Omental fat pad (tissue), 4 donors: ENCODE measurements around the gene MAML3. TPM values are rescaled to one million over a fixed set of nuclear protein-coding genes. Genes with fewer than 3 reads are reported as not detected.

ENCODE experiments used
- ATAC-seq: fragments of 150-250 bp; one replicate; pipeline ENCODE4 v1.9.1; 2016; ENCODE audit warnings: mild to moderate bottlenecking, moderate library complexity; ENCODE audit not compliant: low FRiP score
- DNase-seq: peaks from one replicate; pipeline ENCODE4 v3.0.0-alpha.2; 2019; ENCODE audit warnings: low spot score
- total RNA-seq, 4 donors: library from RNA; depleted of rRNA; stranded (reverse); fragments of >200 nt; gene quantifications; one replicate each; pipeline ENCODE4 v1.1.0, GENCODE V29; 2016
- TF ChIP-seq, protein P1 (sequence below), 3 donors: fragments of 450-650 bp; IDR thresholded peaks; one replicate each; pipeline ENCODE4 v1.5.1; 2016 to 2017; ENCODE audit warnings: antibody characterized with exemption in 3 of 3, mild to moderate bottlenecking in 3 of 3, moderate library complexity in 2 of 3

Gene MAML3
- total RNA-seq, 4 donors from 2014 or later: 4.8 to 12.8 (median 11.7) TPM

DNA sequence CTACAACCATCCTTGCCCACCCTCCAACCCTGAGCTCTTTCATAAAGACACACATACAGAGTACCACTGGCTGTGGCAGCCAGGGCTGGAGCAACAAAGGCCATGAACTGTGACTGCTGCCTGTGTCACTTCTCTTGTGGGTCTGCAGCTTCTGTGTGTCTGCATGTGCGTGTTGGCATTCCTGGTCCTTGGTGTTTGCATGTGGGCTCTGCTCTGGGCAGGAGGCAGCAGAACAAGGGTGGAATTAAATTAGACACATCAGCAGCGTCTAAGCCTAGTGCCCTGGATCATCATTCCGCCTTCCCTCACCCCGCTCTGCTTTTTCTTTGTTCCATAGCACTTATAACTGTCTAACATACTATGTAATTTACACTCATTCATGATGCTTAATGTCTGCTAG lies 330.6 kb downstream of the MAML3 start:
- ATAC-seq: no peak
- DNase-seq: no peak
- TF ChIP-seq, protein P1, sequence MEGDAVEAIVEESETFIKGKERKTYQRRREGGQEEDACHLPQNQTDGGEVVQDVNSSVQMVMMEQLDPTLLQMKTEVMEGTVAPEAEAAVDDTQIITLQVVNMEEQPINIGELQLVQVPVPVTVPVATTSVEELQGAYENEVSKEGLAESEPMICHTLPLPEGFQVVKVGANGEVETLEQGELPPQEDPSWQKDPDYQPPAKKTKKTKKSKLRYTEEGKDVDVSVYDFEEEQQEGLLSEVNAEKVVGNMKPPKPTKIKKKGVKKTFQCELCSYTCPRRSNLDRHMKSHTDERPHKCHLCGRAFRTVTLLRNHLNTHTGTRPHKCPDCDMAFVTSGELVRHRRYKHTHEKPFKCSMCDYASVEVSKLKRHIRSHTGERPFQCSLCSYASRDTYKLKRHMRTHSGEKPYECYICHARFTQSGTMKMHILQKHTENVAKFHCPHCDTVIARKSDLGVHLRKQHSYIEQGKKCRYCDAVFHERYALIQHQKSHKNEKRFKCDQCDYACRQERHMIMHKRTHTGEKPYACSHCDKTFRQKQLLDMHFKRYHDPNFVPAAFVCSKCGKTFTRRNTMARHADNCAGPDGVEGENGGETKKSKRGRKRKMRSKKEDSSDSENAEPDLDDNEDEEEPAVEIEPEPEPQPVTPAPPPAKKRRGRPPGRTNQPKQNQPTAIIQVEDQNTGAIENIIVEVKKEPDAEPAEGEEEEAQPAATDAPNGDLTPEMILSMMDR (IDR thresholded peaks at IDR 0.05): no peak

DNA sequence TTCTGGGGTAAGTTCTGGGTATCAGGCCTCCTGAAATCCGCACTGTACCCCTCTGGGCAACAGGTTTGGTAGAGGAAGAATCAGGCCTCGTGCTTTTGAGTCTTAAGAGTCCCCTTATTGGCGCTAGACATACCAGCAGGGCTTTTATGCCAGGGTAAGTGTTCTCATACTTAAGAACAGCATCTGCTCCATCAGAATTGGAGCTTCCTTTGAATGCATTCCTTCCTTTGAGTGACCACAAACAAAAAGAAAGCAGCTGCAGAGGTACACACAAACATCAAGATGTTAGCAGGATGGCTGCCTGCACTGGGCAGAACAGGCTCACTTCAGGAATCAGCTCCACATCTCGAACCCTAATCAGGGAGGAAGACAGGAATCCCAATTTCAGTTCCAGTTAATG lies 331.6 kb downstream of the MAML3 start:
- TF ChIP-seq, protein P1 (IDR thresholded peaks at IDR 0.05): no peak
- no peak for DNase-seq
- ATAC-seq: no peak

DNA sequence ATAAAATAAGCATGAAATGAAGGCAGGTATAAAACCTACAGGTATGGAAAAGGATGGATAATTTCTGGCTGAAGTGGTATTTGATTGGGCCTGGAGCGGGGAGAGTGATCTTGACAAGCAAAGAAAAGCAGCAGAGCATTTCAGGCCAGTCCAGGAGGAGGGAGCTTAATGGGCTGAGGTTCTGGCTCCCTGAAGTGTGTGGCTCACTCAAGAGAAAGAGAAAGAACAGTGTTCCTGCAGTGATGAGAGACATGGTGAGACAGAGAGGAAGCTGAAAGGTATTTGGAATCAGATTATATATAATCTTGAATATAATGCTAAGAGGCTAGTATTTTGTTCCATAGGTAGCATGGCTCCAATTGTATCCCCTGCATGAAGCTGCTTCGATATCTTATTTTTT lies 334.9 kb downstream of the MAML3 start:
- TF ChIP-seq, protein P1 (IDR thresholded peaks at IDR 0.05): no peak
- ATAC-seq (no peak), DNase-seq (no peak)

DNA sequence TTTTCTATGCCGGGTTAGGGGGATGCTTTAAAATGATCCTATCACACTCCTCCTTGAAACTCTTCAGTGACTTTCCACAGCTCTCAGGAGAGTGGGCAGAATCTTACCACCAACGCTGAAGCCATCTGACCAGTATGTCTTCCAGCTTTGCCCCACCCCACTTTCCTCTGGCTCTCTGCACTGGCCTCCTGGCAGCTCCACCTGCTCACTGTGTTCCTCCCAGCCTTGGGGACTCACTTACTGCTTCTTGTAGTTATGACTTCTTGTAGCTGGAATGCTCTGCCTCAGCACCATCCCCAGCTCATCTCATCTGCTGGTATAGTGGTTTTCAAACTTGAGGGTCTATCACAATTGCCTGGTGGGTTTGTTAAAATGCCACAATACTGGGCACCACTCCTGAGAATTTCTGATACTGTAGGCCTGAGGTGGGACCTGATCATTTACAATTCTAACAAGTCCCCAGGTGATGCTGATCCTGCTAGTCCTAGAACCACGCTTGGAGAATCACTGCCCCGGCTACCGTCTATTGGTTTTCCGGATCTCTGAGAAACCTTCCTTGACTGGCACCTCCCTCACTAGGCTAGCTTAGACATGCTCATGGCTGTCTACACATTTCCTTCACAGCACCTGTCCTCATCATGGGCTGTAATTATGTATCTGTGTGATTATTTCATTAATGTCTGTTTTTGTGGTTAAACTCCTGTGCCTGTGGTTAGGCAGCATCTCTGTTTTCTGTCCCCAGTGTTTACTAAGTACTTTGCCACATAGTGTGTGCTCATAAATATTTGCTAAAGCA lies 336.1 kb downstream of the MAML3 start:
- ATAC-seq (no peak), DNase-seq (no peak)
- TF ChIP-seq, protein P1 (IDR thresholded peaks at IDR 0.05): no peak

DNA sequence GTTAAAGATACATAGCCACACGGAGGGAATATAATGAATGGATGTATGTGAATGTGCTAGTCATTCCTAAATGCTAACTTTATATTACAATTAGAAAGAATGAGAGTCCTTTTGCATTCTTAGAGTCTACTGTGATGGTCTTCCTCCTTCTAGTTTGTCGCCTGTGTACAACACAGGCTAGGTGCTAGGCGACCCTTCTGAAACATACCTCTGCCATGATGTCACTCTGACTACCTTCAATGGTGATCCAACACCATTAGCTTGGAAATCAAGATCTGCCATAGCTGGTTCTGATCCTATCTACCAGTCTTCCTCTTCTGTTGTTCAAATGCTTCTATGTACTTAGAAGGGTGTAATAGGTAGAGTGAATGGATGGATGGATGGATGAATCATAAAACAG lies 337.1 kb downstream of the MAML3 start:
- TF ChIP-seq, protein P1 (IDR thresholded peaks at IDR 0.05): no peak
- DNase-seq (no peak), ATAC-seq (no peak)

DNA sequence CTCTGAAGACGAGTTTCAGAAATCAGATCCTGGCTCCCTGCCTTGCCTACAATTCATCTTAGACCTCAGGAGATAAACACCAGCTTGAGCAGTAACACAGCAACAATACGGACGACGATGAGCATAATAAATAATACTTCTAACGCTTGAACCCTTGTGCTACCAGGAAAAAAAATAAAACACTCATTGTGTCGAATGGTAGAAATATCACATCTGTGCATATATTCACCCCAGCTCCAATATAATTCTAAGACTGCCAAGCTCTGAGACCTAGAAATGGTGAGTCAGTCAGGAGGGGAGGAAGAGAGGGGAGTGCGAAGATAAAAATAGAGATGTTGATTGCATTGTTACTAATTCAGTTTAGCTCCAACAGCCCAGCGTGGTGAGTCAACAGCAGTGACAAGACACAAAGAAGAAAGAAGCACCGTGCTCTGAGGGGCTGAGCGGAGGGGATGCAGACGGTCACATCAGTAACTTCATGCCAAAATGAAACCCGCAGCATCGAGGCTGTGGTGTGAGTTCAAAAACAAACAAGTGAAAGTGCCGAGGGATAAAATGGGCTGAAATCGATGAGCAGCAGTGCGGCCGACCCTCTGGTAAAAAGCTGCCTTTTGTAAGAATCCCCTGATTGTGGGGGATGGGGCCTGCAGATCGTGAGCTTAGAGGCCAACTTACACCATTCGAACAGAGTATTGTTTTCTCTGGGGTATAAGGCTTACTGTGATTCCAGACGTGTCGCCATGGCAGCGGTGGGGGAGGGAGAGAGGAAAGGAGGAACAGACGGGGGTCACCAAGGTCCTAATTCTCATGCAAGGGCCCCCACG lies 338.0 kb downstream of the MAML3 start:
- TF ChIP-seq, protein P1 (IDR thresholded peaks at IDR 0.05): no peak
- DNase-seq (peak; percentile 55), ATAC-seq (peak; percentile 91)
